ENCODE data around the gene RHOG. TPM values are rescaled to one million over a fixed set of nuclear protein-coding genes. Genes with fewer than 3 reads are reported as not detected.

Gene RHOG
- total and polyA plus RNA-seq, 9 of the 15 experiments (the other 6 are each of a cell fraction or from before 2014, with no cell fraction given), result 22.6 to 162 (median 80.3) TPM

DNA sequence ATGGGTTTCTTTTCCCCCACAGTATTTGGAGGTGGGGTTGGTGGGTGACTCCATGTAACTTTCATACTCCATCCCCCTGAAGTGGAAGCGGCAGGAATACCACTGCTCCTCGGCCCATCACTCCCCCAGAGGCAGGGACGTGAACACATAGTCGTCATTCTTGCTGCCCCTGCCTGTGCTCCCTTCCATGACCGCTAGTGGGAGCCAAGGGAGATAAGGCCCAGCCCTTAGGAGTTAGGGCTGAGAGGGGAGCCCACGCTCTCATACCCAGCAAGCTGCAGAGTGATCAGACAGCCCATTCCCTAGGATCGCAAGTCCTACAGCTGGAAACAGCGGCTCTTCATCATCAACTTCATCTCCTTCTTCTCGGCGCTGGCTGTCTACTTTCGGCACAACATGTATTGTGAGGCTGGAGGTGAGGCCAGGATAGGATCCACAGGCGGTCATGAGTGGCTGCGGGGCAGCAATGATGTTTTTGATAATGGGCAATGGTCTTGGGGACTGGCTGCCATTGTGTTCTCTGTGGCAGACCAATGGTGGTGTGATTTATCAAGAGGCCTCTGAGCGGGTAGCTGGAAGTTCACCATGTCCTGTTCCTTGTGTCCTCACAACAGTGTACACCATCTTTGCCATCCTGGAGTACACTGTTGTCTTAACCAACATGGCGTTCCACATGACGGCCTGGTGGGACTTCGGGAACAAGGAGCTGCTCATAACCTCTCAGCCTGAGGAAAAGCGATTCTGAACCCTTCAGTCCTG lies 15.9 kb downstream of the RHOG start (continued):
- TF ChIP-seq, protein P1, sequence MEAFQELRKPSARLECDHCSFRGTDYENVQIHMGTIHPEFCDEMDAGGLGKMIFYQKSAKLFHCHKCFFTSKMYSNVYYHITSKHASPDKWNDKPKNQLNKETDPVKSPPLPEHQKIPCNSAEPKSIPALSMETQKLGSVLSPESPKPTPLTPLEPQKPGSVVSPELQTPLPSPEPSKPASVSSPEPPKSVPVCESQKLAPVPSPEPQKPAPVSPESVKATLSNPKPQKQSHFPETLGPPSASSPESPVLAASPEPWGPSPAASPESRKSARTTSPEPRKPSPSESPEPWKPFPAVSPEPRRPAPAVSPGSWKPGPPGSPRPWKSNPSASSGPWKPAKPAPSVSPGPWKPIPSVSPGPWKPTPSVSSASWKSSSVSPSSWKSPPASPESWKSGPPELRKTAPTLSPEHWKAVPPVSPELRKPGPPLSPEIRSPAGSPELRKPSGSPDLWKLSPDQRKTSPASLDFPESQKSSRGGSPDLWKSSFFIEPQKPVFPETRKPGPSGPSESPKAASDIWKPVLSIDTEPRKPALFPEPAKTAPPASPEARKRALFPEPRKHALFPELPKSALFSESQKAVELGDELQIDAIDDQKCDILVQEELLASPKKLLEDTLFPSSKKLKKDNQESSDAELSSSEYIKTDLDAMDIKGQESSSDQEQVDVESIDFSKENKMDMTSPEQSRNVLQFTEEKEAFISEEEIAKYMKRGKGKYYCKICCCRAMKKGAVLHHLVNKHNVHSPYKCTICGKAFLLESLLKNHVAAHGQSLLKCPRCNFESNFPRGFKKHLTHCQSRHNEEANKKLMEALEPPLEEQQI (IDR thresholded peaks at IDR 0.05), result no peak
- TF ChIP-seq, protein P2, sequence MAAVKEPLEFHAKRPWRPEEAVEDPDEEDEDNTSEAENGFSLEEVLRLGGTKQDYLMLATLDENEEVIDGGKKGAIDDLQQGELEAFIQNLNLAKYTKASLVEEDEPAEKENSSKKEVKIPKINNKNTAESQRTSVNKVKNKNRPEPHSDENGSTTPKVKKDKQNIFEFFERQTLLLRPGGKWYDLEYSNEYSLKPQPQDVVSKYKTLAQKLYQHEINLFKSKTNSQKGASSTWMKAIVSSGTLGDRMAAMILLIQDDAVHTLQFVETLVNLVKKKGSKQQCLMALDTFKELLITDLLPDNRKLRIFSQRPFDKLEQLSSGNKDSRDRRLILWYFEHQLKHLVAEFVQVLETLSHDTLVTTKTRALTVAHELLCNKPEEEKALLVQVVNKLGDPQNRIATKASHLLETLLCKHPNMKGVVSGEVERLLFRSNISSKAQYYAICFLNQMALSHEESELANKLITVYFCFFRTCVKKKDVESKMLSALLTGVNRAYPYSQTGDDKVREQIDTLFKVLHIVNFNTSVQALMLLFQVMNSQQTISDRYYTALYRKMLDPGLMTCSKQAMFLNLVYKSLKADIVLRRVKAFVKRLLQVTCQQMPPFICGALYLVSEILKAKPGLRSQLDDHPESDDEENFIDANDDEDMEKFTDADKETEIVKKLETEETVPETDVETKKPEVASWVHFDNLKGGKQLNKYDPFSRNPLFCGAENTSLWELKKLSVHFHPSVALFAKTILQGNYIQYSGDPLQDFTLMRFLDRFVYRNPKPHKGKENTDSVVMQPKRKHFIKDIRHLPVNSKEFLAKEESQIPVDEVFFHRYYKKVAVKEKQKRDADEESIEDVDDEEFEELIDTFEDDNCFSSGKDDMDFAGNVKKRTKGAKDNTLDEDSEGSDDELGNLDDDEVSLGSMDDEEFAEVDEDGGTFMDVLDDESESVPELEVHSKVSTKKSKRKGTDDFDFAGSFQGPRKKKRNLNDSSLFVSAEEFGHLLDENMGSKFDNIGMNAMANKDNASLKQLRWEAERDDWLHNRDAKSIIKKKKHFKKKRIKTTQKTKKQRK (IDR thresholded peaks at IDR 0.05; ENCODE audit: borderline replicate concordance, low read depth, low read length), result no peak
- TF ChIP-seq BMI1 (IDR thresholded peaks at IDR 0.05; ENCODE audit: low read length) (0 out of 2 replicates have a peak, but pooled peaks have one; percentile 19), CCAR2 (IDR thresholded peaks at IDR 0.05; ENCODE audit: low read depth, low read length) (peak; percentile 52; the same call in 1 of the 2 replicates), CHD4 (IDR thresholded peaks at IDR 0.05; ENCODE audit: insufficient read depth, insufficient replicate concordance, low read depth, low read length, poor library complexity, severe bottlenecking) (no peak), BCL6 (CRISPR knock-in tag; IDR thresholded peaks at IDR 0.05) (no peak), ZFP36 (IDR thresholded peaks at IDR 0.05; ENCODE audit: low read depth, low read length, partially characterized antibody) (no peak), HDAC8 (tag; IDR thresholded peaks at IDR 0.05) (no peak), XRCC5 (IDR thresholded peaks at IDR 0.05; ENCODE audit: low read depth, low read length) (peak; percentile 93; the same call in 1 of the 2 replicates)
- TF ChIP-seq, protein P3, sequence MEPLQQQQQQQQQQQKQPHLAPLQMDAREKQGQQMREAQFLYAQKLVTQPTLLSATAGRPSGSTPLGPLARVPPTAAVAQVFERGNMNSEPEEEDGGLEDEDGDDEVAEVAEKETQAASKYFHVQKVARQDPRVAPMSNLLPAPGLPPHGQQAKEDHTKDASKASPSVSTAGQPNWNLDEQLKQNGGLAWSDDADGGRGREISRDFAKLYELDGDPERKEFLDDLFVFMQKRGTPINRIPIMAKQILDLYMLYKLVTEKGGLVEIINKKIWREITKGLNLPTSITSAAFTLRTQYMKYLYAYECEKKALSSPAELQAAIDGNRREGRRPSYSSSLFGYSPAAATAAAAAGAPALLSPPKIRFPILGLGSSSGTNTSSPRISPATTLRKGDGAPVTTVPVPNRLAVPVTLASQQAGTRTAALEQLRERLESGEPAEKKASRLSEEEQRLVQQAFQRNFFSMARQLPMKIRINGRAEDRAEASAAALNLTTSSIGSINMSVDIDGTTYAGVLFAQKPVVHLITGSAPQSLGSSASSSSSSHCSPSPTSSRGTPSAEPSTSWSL (CRISPR knock-in tag; IDR thresholded peaks at IDR 0.05; ENCODE audit: borderline replicate concordance), result no peak
- TF ChIP-seq, protein P4, sequence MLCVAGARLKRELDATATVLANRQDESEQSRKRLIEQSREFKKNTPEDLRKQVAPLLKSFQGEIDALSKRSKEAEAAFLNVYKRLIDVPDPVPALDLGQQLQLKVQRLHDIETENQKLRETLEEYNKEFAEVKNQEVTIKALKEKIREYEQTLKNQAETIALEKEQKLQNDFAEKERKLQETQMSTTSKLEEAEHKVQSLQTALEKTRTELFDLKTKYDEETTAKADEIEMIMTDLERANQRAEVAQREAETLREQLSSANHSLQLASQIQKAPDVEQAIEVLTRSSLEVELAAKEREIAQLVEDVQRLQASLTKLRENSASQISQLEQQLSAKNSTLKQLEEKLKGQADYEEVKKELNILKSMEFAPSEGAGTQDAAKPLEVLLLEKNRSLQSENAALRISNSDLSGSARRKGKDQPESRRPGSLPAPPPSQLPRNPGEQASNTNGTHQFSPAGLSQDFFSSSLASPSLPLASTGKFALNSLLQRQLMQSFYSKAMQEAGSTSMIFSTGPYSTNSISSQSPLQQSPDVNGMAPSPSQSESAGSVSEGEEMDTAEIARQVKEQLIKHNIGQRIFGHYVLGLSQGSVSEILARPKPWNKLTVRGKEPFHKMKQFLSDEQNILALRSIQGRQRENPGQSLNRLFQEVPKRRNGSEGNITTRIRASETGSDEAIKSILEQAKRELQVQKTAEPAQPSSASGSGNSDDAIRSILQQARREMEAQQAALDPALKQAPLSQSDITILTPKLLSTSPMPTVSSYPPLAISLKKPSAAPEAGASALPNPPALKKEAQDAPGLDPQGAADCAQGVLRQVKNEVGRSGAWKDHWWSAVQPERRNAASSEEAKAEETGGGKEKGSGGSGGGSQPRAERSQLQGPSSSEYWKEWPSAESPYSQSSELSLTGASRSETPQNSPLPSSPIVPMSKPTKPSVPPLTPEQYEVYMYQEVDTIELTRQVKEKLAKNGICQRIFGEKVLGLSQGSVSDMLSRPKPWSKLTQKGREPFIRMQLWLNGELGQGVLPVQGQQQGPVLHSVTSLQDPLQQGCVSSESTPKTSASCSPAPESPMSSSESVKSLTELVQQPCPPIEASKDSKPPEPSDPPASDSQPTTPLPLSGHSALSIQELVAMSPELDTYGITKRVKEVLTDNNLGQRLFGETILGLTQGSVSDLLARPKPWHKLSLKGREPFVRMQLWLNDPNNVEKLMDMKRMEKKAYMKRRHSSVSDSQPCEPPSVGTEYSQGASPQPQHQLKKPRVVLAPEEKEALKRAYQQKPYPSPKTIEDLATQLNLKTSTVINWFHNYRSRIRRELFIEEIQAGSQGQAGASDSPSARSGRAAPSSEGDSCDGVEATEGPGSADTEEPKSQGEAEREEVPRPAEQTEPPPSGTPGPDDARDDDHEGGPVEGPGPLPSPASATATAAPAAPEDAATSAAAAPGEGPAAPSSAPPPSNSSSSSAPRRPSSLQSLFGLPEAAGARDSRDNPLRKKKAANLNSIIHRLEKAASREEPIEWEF (CRISPR knock-in tag; IDR thresholded peaks at IDR 0.05), result no peak

Data from K562 (cell line).